ENCODE results near the gene MLLT10. TPM values are rescaled to one million over a fixed set of nuclear protein-coding genes. Genes with fewer than 3 reads are reported as not detected.
A peak's percentile ranks its signal among the peaks of the same experiment; 100 is the strongest.
"Not testable (repeated sequence)": the region's sequence is repeated elsewhere in the genome, so short reads cannot be mapped to it uniquely, and the experiment has no call there.

The MLLT10 gene
- total RNA-seq, 1 donor from 2014 or later, result 26.1 TPM

DNA sequence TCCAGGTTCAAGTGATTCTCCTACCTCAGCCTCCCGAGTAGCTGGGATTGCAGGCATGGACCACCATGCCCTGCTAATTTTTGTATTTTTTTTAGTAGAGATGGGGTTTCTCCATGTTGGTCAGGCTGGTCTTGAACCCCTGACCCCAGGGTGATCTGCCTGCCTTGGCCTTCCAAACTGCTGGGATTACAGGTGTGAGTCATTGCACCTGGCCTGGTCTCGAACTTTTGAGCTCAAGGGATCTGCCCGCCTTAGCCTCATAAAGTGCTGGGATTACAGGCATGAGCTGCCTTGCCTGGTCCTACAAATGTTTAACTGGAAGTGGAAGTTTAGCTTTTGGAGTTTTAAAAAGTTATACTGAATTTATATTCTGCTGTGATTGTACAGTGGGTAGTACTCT, 2.8 kb downstream of the MLLT10 start:
- no peak for ATAC-seq
- intact Hi-C loops (cut with micrococcal nuclease), result no loop called here

GRCh38 chr10:21540701-21541100, 6.7 kb downstream of the MLLT10 start:
- intact Hi-C loops (cut with micrococcal nuclease); ATAC-seq: not testable (repeated sequence)

More for the DNA sequence above, 2.8 kb downstream of the MLLT10 start:
- no peak for DNase-seq

DNA sequence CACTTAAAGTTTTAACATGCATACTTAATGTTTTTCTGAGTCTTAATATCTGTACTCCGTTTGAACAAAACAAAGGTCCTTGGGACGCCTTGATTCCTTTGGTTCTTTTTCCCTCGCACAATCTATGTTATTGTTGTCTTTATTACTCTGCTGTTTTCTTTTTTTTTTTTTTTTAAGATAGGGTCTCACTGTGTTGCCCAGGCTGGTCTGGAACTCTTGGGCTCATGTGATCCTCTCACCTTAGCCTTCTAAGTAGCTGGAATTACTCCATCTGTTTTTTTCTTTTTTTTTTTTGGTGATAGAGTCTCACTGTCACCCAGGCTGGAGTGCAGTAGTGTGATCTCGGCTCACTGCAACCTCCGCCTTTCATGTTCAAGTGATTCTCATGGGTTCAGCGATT, 13.2 kb downstream of the MLLT10 start:
- intact Hi-C loops (cut with micrococcal nuclease), result no loop called here
- ATAC-seq, result no peak

More at GRCh38 chr10:21540701-21541100, 6.7 kb downstream of the MLLT10 start:
- not testable (repeated sequence) for DNase-seq

DNA sequence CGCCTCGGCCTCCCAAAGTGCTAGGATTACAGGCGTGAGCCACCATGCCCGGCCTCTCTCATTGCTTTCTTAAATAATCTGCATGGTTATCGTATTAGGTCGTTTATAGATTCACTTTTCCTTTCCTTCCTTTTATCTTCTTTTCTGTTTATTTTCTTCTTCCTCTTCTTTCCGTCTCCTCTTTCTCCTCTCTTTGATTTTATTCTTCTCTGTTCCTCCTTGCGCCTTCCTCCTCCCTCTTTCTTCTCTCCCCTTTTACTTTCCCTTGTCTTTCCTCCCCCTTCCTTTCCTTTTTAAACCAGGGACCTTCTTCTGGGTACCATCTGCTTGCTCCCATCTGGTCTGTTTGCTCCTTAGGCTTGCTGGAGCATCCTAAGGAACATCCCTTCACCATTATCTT, 18.6 kb downstream of the MLLT10 start:
- DNase-seq (no peak), ATAC-seq (no peak)
- intact Hi-C loops (cut with micrococcal nuclease), result no loop called here

More for the DNA sequence above, 13.2 kb downstream of the MLLT10 start:
- DNase-seq, result no peak

DNA sequence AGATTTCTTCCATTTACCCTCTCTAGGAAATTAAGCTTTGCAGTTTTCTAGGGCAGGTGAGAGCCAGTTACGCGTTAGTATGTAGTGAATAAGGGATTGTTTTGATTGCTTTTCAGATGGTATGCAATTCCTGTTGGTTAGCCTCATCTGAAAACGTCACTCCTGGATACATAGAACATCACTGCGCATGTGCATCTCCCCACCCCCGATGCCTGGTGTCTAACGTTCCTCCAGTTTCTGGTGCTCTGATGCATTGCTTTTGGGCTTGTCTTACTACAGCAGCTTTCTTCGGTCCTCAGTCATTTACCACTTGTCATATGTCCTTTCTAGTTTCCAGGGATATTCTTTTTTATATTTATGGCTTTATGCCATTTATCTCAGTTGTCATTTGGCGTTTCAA, 22.5 kb downstream of the MLLT10 start:
- intact Hi-C loops (cut with micrococcal nuclease), result no loop called here
- no peak for ATAC-seq
- DNase-seq, result no peak

DNA sequence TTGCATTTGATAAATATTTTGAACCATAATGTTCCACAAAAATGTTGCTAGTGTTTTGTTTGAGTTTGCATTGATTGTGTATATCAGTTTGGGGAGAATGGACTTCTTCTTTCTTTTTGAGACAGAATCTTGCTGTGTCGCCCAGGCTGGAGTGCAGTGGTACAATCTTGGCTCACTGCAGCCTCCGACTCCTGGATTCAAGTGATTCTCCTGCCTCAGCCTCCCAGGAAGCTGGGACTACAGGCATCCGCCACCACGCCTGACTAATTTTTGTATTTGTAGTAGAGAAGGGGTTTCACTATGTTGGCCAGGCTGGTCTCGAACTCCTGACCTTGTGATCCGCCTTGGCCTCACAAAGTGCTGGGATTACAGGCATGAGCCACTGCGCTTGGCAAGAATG, 25.0 kb downstream of the MLLT10 start:
- intact Hi-C loops (cut with micrococcal nuclease); ATAC-seq; DNase-seq: not testable (repeated sequence)

DNA sequence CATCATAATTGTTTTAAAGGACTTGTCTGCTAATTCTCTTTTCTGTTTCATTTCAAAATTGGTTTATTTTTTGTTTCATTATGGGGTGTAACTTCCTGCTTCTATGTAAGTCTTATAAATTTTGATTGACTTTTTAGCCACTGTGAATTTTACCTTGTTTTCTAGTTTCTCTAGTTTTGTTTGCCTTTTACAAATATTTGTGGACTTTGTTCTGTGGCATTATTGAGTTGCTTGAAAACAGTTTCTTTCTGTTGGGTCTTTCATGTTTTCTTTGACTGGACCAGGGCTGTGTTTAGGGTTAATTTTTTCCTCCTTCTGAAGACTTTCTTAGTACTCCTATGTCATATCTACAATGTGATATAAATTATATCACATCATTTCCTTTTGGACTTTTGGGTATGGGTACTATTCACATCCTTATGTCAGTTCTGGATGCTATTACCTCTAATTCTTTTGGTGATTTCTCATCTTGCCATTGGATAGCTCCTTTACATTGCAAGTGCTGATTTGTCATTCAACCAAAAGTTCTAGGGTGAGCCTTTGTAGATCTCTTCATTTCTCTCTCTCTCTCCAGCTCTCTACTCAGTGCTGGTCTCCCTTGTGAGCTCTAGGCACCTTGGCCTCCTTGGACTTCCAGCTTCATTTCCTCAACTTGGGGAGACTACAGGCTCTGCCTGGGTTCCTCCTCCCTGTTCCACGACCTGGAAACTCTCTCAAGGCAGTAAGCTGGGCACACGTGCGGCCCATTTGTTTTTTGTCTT, 36.9 kb downstream of the MLLT10 start:
- DNase-seq (no peak), ATAC-seq (no peak)
- intact Hi-C loops (cut with micrococcal nuclease), result no loop called here

DNA sequence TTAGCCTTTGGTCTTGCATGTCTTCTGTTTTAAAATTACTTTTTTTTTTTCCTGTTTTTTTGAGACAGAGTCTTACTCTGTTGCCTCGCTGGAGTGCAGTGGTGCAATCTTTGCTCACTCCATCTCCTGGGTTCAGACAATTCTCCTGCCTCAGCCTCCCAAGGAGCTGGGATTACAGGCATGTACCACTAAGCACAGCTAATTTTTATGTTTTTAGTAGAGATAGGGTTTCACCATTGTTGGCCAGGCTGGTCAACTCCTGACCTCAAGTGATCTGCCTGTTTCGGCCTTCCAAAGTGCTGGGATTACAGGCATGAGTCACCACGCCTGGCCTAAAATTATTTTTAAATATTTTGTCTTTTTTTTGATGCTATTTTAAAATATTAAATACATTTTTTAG, 38.5 kb downstream of the MLLT10 start:
- no peak for DNase-seq
- intact Hi-C loops (cut with micrococcal nuclease), result no loop called here
- peak; percentile 81 for ATAC-seq

GRCh38 chr10:21574514-21574913, 40.5 kb downstream of the MLLT10 start:
- ATAC-seq; intact Hi-C loops (cut with micrococcal nuclease); DNase-seq: not testable (repeated sequence)

- intact Hi-C loops (cut with micrococcal nuclease), result no loop called here
- ATAC-seq (no peak), DNase-seq (no peak)
Measured at GRCh38 chr10:21579291-21579690, 45.3 kb downstream of the MLLT10 start.

DNA sequence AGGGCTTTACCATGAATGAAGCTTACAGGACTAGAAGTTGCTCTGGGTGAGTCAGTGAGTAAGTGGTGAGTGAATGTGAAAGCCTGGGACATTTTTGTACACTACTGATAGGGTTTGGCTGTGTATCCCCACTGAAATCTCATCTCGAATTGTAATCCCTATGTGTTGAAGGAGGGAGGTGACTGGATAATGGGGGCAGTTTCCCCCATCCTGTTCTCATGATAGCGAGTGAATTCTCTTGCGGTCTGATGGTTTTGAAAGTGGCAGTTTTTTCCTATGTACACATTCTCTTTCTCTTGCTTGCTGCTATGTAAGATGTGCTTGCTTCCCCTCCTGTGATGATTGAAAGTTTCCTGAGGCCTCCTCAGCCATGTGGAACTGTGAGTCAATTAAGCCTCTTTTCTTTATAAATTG, 47.4 kb downstream of the MLLT10 start:
- ATAC-seq, result peak; percentile 51
- DNase-seq; intact Hi-C loops (cut with micrococcal nuclease): not testable (repeated sequence)

- intact Hi-C loops (cut with micrococcal nuclease), result no loop called here
- no peak for DNase-seq
- ATAC-seq, result no peak
Measured at GRCh38 chr10:21584834-21585530, 51.0 kb downstream of the MLLT10 start.

DNA sequence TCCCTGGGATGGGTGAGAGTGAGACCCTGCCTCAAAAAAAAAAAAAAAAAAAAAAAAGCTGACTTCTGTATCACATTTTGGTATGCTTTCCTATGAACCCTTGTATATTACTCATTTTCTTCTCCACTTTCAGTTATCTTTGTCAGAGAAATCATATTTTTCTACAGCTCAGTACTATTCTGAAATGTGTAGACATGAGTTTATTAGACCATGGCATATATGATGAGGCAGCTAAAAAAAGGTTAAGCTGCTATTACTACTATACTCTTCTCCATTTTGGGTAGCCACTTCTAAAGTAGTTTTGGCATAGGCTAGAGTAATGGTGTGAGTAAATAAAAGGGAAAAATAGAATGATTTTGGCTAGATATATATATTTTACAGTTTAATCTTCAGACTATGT, 53.4 kb downstream of the MLLT10 start:
- ATAC-seq, result no peak
- intact Hi-C loops (cut with micrococcal nuclease), result no loop called here
- DNase-seq, result no peak

GRCh38 chr10:21588159-21588558, 54.1 kb downstream of the MLLT10 start:
- ATAC-seq; DNase-seq; intact Hi-C loops (cut with micrococcal nuclease): not testable (repeated sequence)

DNA sequence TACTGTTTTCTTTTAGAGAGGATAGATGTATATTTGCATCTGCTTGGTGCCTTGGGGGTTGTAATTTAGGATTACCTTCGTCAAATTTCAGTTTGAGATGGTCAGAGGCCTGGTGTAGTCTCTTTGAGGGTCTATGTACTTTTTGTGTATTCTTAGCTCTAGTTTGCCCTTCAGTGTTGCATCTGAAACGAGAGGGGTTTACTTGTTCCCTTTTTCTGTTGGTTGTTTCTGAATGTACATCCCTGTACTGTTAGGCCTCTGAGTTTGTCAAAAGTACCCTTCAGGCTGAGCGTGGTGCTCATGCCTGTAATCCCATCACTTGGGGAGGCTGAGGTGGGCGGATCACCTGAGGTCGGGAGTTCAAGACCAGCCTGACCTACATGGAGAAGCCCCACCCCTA, 60.0 kb downstream of the MLLT10 start:
- DNase-seq (no peak), ATAC-seq (no peak)
- intact Hi-C loops (cut with micrococcal nuclease), result no loop called here

GRCh38 chr10:21599582-21599981, 65.5 kb downstream of the MLLT10 start:
- intact Hi-C loops (cut with micrococcal nuclease), result no loop called here
- ATAC-seq, result no peak
- no peak for DNase-seq

DNA sequence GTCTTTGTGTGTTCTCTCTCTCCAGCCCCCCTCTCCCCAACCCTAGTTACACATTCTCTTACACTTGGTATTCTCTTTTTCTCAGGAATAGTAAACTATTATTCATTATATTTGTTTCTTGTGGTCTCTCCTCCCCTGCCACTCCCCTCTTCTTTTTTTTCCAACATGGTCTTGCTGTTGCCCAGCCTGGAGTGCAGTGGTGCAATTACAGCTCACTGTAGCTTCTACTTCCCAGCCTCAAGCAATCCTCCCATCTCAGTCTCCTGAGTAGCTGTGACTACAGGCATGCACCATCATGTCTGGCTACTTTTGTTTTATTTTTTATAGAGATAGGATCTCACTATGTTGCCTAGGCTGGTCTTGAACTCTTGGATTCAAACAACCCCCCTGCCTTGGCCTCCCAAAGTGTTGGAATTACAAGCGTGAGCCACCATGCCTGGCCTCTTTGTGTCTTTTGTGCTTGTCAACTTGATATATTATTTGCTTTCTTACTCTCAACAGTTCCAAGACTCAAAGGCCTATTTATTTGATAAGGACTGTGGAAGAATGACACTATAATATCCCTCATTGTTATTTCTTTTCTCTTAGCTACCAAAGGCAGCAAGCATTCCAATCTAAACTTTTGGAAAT, 66.9 kb downstream of the MLLT10 start:
- ATAC-seq, result no peak
- intact Hi-C loops (cut with micrococcal nuclease), result no loop called here

DNA sequence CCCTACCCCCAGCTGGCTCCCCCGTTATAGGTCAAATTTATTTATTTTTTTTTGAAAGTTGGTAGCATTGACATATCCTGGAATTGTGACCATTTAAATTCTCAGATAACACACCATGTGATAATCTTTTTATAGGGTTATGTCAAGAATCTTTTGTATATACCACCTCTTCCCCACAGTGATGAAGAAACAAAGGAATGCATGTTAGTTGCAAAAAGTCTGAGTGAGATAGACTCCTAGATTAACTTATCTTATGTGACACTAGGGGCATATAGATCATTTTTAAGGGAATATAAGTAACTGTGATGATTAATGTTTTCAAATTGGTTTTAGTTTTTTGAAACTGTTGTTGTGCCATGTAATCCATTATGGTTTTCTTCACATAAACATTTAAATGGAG, 68.3 kb downstream of the MLLT10 start:
- intact Hi-C loops (cut with micrococcal nuclease), result no loop called here
- no peak for DNase-seq
- ATAC-seq, result no peak

More for the DNA sequence above, 66.9 kb downstream of the MLLT10 start:
- no peak for DNase-seq

- intact Hi-C loops (cut with micrococcal nuclease), result no loop called here
- no peak for ATAC-seq
- DNase-seq, result no peak
Measured at GRCh38 chr10:21603721-21604120, 69.7 kb downstream of the MLLT10 start.

DNA sequence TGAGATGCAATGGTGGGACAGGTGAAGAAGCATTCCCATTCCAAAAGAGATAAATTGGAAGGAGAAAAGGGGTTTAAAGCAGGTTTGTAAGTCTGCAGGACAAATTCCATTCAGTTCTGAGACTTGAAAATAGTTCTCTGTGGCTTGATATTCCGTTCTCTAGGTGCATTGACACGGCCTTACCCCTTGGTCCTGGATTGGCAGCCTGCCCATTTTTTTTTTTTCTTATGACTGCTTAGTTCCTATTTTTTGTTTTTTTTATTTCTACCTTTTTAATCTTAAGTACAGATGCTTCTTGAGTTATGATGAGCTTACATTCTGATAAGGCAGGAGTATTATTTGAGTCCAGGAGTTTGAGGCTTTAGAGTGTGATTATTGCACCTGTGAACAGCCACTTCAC, 70.6 kb downstream of the MLLT10 start:
- intact Hi-C loops (cut with micrococcal nuclease), result no loop called here
- DNase-seq (no peak), ATAC-seq (no peak)
